ENCODE data around the gene SASH1.

- TF ChIP-seq CTCF (IDR thresholded peaks at IDR 0.05) = no peak
- TF ChIP-seq POLR2A (IDR thresholded peaks at IDR 0.05) = no peak
- no peak for TF ChIP-seq POLR2AphosphoS5 (IDR thresholded peaks at IDR 0.05; ENCODE audit: insufficient read depth in 1 of 2, low read depth in 1 of 2)
Observed at GRCh38 chr6:148294059-148294458, 48.6 kb upstream of the SASH1 start.
